Effector memory CD8-positive, alpha-beta T cell (primary cell): ENCODE results near the gene RETN.

Source experiments
- ATAC-seq: fragments of 150-1000 bp; cut with Tn5 transposase; replicated peaks from 2 replicates; pipeline ENCODE4 v1.10.0; 2021; ENCODE audit warnings: mild to moderate bottlenecking, moderate library complexity
- DNase-seq, 3 experiments: peaks; one replicate each; pipeline ENCODE4 v3.0.0; 2021
- H3K27ac Mint-ChIP-seq, 2 donors: one replicate each; pipeline ENCODE4 v1.8.0; 2022; ENCODE audit warnings: mild to moderate bottlenecking in 2 of 2, mixed read lengths in 2 of 2, moderate library complexity in 2 of 2
- H3K27me3 Mint-ChIP-seq, 2 donors: one replicate each; pipeline ENCODE4 v1.8.0; 2022; ENCODE audit warnings: mixed read lengths in 2 of 2
- H3K36me3 Mint-ChIP-seq: one replicate; pipeline ENCODE4 v1.8.0; 2022; ENCODE audit warnings: mild to moderate bottlenecking, moderate library complexity, mixed read lengths; ENCODE audit not compliant: insufficient read depth
- H3K4me1 Mint-ChIP-seq, 2 donors: one replicate each; pipeline ENCODE4 v1.8.0; 2022; ENCODE audit warnings: low read depth in 2 of 2, mixed read lengths in 2 of 2
- H3K4me3 Mint-ChIP-seq, 2 donors: one replicate each; pipeline ENCODE4 v1.8.0; 2022; ENCODE audit warnings: mild to moderate bottlenecking in 2 of 2, mixed read lengths in 2 of 2, moderate library complexity in 2 of 2
- H3K9me3 Mint-ChIP-seq, 2 donors: one replicate each; pipeline ENCODE4 v1.8.0; 2022; ENCODE audit warnings: mixed read lengths in 2 of 2

Gene RETN

DNA sequence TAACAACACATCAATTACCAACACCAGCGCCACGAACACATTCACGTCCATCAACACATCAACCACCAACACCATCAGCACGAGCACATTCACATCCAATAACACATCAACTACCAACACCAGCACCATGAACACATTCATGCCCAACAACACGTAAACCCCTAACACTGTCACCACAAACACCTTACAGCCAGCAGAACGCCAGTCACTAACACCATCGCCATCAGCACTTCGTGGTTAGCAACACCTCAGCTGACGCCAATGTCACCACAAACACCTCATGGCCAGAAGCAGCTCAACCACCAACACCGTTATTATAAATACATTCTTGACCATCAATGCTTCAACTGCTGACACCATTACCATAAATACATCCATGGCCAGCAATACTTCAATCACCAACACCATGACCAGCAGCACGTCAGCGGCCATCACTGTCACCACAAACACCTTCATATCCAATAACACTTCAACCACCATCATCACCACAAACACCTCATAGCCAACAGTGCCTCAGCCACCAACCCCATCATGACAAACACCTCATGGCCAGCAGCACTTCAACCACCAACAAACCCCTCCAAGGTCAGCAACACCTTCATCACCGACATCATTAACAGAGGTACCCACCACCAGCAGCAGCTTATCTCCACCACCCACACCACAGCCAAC lies 23.7 kb downstream of the RETN start:
- no peak overlapping the region for H3K27ac Mint-ChIP-seq
- H3K27me3 Mint-ChIP-seq, result peaks cover 4 to 12% of the 10 kb centered on the region in 2 donors
- no peaks in the 10 kb centered on the region for H3K9me3 Mint-ChIP-seq
- ATAC-seq, result peak; percentile 70
- peak; percentile 52 to 58 (median 57) for DNase-seq
- no peaks in the 10 kb centered on the region for H3K4me1 Mint-ChIP-seq
- H3K36me3 Mint-ChIP-seq, result peaks cover 13% of the 10 kb centered on the region
- no peak overlapping the region for H3K4me3 Mint-ChIP-seq

DNA sequence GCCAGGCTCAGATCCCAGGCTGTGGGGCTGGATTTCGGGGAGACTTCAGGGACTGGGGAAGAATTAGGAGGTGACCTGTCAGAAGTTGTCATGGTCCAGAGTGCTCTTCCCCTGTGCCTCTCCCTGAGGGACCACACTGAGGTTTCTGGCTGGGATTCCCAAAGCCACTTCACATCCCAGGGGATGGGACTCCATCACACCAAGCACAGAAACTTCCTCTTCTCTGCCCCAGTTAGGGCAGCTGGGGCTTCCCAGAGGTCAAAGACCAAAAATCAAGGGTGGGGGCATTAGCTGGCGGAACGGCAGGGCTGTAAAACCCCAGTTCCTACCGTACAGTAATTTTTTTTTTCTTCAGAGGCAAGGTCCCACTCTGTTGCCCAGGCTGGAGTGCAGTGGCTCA lies 25.6 kb downstream of the RETN start:
- Mint-ChIP-seq H3K27ac (no peak overlapping the region), H3K36me3 (peaks cover 8% of the 10 kb centered on the region)
- ATAC-seq, result no peak

DNA sequence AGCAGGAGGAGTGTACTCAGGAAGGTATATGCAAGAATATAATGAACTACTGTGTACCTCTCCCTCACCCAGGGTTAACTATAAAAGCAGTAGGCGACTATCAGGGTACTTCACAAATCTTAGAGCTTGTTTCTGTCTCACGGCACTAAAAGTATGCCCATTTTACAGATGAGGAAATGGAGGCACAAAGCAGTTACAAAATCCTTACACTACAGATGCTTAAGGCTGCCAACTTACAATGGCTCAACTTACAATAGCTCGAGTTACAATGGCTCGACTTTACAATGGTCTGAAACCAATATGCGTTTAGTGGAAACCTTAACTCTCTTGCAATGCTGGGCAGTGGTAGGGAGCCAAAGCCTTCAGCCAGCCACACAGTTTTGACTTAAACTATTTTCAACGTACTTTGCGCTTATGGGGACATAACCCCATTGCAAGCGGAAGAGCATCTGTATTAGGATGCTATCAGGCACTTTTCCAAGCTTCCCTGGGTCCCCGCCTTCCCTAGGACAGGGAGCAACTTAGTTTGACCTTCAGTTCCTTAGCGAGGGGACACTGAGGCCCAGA lies 29.0 kb downstream of the RETN start:
- ATAC-seq (no peak), DNase-seq (no peak)
- H3K9me3 Mint-ChIP-seq, result no peaks in the 10 kb centered on the region
- H3K4me3 Mint-ChIP-seq, result no peak overlapping the region
- H3K27me3 Mint-ChIP-seq, result peaks cover 30 to 43% of the 10 kb centered on the region in 2 donors
- no peak overlapping the region for H3K27ac Mint-ChIP-seq
- peaks cover 0 to 6% of the 10 kb centered on the region in 2 donors for H3K4me1 Mint-ChIP-seq
- H3K36me3 Mint-ChIP-seq, result peaks cover 9% of the 10 kb centered on the region

More for the DNA sequence above, 25.6 kb downstream of the RETN start:
- H3K4me3 Mint-ChIP-seq, result no peak overlapping the region
- no peaks in the 10 kb centered on the region for H3K9me3 Mint-ChIP-seq
- peaks cover 21 to 32% of the 10 kb centered on the region in 2 donors for H3K27me3 Mint-ChIP-seq
- no peak for DNase-seq
- peaks cover 0 to 5% of the 10 kb centered on the region in 2 donors for H3K4me1 Mint-ChIP-seq

DNA sequence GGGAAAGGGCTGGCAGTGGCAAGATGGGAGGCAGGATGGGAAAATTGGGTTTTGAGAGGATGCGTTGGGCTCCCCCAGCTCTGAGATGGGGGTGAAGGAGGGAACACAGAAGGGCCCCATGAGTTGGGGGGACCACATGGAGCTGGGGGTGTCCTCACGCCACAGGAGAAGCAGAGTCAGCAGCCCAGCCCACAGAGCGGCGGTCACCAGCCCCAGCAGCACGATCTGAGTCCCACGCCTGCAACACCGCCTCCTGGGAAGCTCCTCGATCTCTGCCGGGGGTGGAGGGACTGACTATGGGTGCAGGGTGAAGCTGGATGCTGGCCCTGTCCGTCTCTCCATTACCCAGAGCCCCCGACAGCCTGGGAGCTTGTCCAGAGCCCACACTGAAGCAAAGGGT lies 29.7 kb downstream of the RETN start:
- DNase-seq (no peak), ATAC-seq (no peak)
- no peak overlapping the region for H3K27ac Mint-ChIP-seq
- H3K4me1 Mint-ChIP-seq, result peaks cover 0 to 6% of the 10 kb centered on the region in 2 donors
- no peak overlapping the region for H3K4me3 Mint-ChIP-seq
- no peaks in the 10 kb centered on the region for H3K9me3 Mint-ChIP-seq
- H3K27me3 Mint-ChIP-seq, result peaks cover 30 to 46% of the 10 kb centered on the region in 2 donors
- H3K36me3 Mint-ChIP-seq, result peaks cover 11% of the 10 kb centered on the region

DNA sequence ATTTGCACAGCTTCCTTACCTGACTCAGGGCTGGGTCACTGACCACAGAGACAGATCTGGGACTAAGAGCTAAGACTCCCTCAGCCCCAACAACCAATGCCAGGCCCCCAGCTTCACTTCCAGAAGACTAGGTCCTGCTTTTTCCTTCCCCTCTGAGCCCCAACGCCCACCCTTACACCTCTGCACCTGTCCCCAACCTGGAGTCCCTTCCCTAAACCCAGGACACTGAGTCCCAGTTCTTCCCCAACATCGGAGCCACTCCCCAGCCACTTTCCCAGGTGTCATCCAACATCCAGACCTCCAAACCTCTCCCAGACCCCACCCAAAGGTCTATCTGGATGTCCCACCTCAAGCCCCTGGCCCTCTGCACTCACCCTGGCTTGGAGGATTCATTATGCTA lies 30.2 kb downstream of the RETN start:
- peaks cover 30 to 51% of the 10 kb centered on the region in 2 donors for H3K27me3 Mint-ChIP-seq
- no peak overlapping the region for H3K4me3 Mint-ChIP-seq
- H3K36me3 Mint-ChIP-seq, result peaks cover 11% of the 10 kb centered on the region
- H3K9me3 Mint-ChIP-seq, result no peaks in the 10 kb centered on the region
- peaks cover 0 to 6% of the 10 kb centered on the region in 2 donors for H3K4me1 Mint-ChIP-seq
- H3K27ac Mint-ChIP-seq, result no peak overlapping the region
- DNase-seq (no peak), ATAC-seq (no peak)

DNA sequence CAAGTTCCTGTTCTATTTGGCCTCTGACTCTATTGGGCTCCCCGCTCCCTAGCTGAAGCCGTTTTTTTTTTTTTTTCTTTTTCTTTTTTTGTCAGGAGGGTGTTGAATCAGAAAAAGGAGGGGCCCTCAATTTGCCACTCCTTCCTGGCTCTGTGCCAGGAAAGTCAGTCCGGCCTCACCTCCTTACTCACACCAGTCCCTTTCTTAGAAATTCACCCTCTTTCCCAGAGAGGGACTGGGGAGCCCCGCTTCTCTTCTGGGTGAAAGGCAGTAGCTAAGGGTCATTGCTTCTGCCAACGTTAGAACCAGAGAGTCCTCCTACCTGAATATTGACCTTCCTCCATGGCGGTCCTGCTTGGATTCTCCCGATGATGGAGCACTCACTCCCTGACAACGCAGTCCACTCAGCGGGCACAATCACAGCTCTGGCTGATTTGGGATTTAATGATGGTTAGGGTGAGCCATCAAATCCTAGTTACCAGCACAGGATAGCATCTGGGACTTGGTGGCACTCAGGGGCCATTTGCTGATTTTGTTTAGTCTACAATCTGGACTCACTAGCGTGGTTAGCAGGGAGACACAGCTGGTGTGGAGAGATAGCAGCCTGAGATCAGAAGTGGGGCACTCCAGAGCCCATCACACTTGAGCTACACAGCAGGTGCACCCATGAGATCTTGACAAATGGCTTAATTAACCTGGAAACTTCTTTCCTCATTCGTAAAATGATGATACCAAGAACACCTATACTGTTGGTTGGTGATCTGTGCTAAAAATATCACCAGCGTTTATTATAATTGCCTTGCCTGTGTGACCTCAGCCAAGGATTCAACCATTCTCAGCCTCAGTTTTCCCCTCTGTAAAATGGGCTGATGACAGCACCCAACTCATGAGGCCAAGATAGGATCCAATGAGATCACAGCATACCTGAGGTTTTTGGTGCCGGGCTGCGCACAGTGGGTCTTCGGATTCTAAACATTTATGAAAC lies 30.9 kb downstream of the RETN start:
- peaks cover 11% of the 10 kb centered on the region for H3K36me3 Mint-ChIP-seq
- ATAC-seq (no peak), DNase-seq (no peak)
- peaks cover 0 to 7% of the 10 kb centered on the region in 2 donors for H3K4me1 Mint-ChIP-seq
- H3K27ac Mint-ChIP-seq, result no peak overlapping the region
- H3K4me3 Mint-ChIP-seq, result no peak overlapping the region
- no peaks in the 10 kb centered on the region for H3K9me3 Mint-ChIP-seq
- peaks cover 30 to 54% of the 10 kb centered on the region in 2 donors for H3K27me3 Mint-ChIP-seq

DNA sequence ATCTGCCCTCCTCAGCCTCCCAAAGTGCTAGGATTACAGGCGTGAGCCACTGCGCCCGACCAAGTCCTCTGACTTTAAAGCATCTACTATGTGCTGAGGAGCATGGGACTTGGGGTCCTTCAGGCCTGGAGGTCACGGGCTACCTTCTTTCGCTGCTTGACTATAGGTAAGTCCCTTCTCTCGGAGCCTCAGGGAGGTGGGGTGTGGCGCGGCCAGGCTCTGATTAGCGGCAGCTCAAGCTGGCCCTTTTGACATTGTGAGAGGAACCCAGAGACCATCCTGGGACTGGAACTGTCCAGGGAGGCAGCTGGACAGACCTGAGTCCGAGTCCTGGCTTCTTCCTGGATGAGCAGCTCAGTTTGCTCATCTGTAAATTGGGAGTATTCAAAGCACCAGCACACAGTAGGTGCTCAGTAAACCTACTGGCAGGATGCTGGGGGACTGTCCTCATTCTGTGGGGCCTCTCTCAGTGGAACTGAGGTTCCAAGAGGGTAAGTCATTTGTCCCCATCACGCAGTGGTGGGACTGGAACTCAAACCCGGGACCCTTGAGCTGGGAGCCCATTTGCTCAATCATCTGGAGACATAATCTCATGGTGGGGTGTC lies 32.3 kb downstream of the RETN start:
- Mint-ChIP-seq H3K36me3 (peaks cover 13% of the 10 kb centered on the region), H3K27ac (no peak overlapping the region), H3K4me3 (no peak overlapping the region), H3K9me3 (no peaks in the 10 kb centered on the region), H3K4me1 (peaks cover 13 to 17% of the 10 kb centered on the region in 2 donors), H3K27me3 (peaks cover 30 to 54% of the 10 kb centered on the region in 2 donors)
- DNase-seq, result no peak
- ATAC-seq, result no peak

DNA sequence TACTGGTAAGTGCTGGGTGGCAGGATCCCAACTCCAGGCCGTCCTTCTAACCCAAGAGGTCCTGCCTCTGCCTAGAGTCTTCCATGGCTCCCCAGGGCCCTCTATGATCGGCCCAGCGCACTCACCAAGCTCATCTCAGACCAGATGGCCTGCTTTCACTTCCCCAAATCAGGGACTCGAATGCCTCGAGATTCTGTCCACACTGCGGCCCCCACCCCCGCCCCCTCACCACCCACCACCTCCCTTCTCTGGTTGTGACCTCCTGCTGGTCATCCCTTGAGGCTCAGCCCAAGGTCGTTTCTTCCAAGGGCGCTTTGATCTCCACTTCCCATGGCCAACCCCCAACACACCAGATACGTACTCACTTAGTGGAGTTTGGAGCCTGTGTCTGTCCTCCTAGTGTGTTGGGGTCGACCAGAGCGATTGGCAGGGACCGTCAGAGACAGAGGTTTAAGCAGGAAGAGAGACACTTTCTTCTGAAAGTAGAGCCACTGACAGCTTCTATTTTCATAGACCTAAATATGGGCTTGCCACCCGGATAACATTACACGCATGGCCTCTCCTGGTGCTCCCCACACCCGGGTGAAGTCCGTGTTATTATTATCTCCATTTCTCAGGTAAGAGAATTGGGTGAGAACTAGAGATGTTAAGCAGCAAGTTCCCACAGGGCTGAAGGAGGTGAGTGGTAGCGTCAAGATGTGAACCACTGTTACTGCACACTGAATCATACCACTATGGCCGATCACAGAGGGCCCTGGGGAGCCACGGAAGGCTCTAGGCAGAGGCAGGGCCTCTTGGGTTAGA lies 33.0 kb downstream of the RETN start, which contains the start of gene FCER2:
FCER2 (minus strand) TSS at position 478 of the 804 bp plus-strand sequence. CDS start 2,371 bp downstream, outside the sequence.
- H3K36me3 Mint-ChIP-seq, result peaks cover 13% of the 10 kb centered on the region
- peaks cover 26 to 48% of the 10 kb centered on the region in 2 donors for H3K27me3 Mint-ChIP-seq
- no peak within 1 kb of the TSS for H3K4me3 Mint-ChIP-seq
- no peaks in the 10 kb centered on the region for H3K9me3 Mint-ChIP-seq
- DNase-seq, result no peak
- peak within 1 kb of the TSS in 1 of 2 donors; percentile 25 for H3K27ac Mint-ChIP-seq
- ATAC-seq, result no peak
- H3K4me1 Mint-ChIP-seq, result peaks cover 19 to 23% of the 10 kb centered on the region in 2 donors

DNA sequence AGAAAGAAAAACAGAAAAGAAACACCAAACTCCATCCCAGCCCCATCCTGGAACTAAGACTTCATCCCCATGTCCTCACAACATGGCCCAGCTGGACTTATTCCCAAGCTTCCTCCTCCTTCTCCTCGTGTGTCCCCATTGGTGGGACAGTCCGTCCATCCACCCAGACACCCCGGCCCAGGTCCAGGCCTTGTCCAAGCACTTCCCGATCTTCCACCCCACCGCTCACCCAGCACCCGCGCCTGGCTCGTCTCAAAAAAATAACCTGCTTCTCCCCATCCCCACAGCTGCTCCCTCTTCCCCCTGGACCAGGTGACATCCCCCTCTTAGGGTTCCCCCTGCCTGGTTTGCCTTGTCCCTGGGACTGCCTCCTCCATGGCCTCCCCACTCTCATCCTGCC lies 34.5 kb downstream of the RETN start:
- Mint-ChIP-seq H3K4me3 (no peak overlapping the region), H3K36me3 (peaks cover 15% of the 10 kb centered on the region), H3K4me1 (peaks cover 22 to 26% of the 10 kb centered on the region in 2 donors), H3K27ac (no peak overlapping the region), H3K27me3 (peaks cover 21 to 34% of the 10 kb centered on the region in 2 donors), H3K9me3 (no peaks in the 10 kb centered on the region)
- DNase-seq (no peak), ATAC-seq (no peak)

DNA sequence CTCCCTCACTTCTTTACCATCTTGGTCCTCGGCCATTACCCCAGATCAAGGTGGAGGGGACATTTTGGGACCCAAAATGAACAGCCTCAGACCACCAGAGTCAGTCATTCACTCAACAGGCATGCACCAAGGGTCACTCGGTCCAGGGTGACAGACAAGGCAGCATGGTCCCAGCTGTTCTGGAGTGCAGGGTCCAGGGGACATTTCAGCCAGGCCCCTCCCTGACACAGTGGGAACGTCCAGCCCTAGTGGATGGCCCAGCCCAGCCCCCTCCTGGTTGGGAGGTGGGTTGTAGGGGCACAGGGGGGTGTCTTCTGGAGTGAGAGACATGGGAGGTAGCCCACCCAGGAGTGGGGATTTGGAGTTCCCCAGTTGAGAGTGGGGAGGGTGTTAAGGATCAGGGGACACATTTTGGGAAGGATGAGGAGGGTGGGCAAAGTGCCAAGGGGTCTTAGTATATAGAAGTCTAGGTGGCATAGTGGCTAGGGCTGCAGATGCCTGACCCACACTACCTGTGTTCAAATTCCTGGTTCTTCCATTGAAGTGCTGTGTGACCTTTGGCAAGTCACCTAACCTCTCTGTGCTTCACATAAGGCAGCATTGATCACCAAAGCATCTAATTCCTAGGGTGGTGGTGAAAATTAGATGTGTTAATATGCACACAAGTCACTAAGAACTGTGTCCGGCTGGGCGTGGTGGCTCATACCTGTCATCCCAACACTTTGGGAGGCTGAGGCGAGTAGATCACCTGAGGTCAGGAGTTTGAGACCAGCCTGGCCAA lies 35.6 kb downstream of the RETN start:
- DNase-seq (no peak), ATAC-seq (no peak)
- H3K4me1 Mint-ChIP-seq, result peaks cover 22 to 23% of the 10 kb centered on the region in 2 donors
- H3K9me3 Mint-ChIP-seq, result no peaks in the 10 kb centered on the region
- no peak overlapping the region for H3K4me3 Mint-ChIP-seq
- H3K36me3 Mint-ChIP-seq, result peaks cover 16% of the 10 kb centered on the region
- peaks cover 10 to 22% of the 10 kb centered on the region in 2 donors for H3K27me3 Mint-ChIP-seq
- H3K27ac Mint-ChIP-seq, result peak overlapping the region in 1 of 2 donors; percentile 17

DNA sequence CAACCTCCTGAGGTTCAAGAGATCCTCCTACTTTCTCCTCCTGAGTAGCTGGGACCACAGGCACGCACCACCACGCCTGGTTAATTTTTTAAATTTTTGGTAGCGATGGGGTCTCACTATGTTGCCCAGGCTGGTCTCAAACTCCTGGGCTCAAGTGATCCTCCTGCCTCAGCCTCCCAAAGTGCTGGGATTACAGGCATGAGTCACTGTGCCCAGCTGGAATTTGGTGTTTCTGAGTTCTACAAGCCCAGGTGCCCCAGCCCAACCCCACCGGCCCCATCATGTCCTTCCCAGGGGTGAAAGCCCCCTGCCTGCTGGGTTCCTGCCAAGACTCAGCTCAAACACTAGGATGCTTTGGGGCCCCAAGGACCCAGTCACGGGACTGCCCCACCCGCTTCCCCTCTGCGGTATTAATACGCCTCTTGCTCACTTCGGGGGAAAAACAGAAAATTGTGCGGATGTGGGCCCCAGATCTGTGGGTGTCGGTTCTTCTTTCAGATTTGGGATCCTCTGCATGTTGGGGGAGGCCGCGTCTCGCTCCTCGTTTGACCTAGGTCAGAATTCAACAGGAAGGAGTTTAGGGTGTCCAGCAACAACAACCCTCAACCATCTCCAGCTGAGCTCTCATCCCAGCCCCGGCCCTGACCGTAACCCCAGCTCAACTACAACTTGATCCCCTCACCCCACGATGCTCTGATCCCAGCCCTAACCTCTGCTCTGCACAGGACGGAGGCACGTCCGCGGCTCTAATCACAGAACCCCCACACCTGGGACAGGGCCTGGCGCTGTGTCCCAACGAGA lies 36.7 kb downstream of the RETN start:
- no peaks in the 10 kb centered on the region for H3K9me3 Mint-ChIP-seq
- peak; percentile 61 to 65 (median 62) for DNase-seq
- peak overlapping the region; percentile 41 to 82 for H3K27ac Mint-ChIP-seq
- H3K4me1 Mint-ChIP-seq, result peaks cover 21 to 22% of the 10 kb centered on the region in 2 donors
- peak; percentile 96 for ATAC-seq
- peaks cover 0 to 11% of the 10 kb centered on the region in 2 donors for H3K27me3 Mint-ChIP-seq
- H3K4me3 Mint-ChIP-seq, result peak overlapping the region; percentile 69
- H3K36me3 Mint-ChIP-seq, result peaks cover 16% of the 10 kb centered on the region
